ENCODE data around the gene TUBGCP5.
A peak's percentile ranks its signal among the peaks of the same experiment; 100 is the strongest.

Gene TUBGCP5

DNA sequence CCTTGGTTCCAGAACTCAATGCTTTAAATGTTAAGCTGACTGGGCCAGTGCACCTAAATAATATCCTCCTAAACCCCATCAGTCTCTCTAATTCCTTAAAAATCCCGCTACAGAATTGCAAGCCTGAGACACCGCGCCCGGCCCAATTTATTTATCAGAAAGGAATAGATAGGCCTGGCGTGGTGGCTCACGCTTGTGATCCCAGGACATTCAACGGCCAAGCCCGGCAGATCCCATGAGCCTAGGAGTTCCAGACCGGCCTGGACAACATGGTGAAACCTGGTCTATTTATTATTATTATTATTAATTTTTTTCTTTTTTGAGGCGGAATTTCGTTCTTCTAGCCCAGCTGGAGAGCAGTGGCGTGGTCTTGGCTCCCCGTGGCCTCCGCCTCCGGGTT, 28.0 kb upstream of the TUBGCP5 start:
- Histone ChIP-seq H3K4me3 (ENCODE audit: low read length) (no peak overlapping the region), H3K4me2 (ENCODE audit: low read length) (no peak overlapping the region), H3K9ac (ENCODE audit: low read length) (no peak overlapping the region), H4K5ac (ENCODE audit: low read length) (no peak overlapping the region), H3K36me3 (ENCODE audit: control insufficient read depth, insufficient read depth, low read length) (no peaks in the 10 kb centered on the region), H2AK5ac (ENCODE audit: low read length) (no peak overlapping the region), H3K27ac (ENCODE audit: low read depth, low read length) (no peak overlapping the region), H3K79me1 (ENCODE audit: low read length) (no peaks in the 10 kb centered on the region), H2BK5ac (ENCODE audit: low read length) (no peak overlapping the region), H3K4ac (ENCODE audit: low read depth, low read length) (no peak overlapping the region), H3K4me1 (ENCODE audit: control insufficient read depth, low read depth, low read length) (no peaks in the 10 kb centered on the region), H3K27me3 (ENCODE audit: insufficient read depth, low read length, poor library complexity) (no peaks in the 10 kb centered on the region), H2BK15ac (replicated peaks; ENCODE audit: low read depth) (no peak overlapping the region), H3K79me2 (ENCODE audit: control insufficient read depth, insufficient read depth, low read length) (no peaks in the 10 kb centered on the region), H3K23ac (ENCODE audit: low read length) (no peak overlapping the region), H3K56ac (ENCODE audit: low read length) (no peak overlapping the region), H4K8ac (ENCODE audit: low read depth, low read length) (no peak overlapping the region), H3K18ac (ENCODE audit: low read length) (no peak overlapping the region), H2BK120ac (ENCODE audit: low read depth, low read length) (no peak overlapping the region)
- DNase-seq: no peak
- WGBS (ENCODE audit: extremely low coverage, insufficient coverage, low lambda C conversion rate): no CpG with 5 or more reads among the region's 15 CpGs

DNA sequence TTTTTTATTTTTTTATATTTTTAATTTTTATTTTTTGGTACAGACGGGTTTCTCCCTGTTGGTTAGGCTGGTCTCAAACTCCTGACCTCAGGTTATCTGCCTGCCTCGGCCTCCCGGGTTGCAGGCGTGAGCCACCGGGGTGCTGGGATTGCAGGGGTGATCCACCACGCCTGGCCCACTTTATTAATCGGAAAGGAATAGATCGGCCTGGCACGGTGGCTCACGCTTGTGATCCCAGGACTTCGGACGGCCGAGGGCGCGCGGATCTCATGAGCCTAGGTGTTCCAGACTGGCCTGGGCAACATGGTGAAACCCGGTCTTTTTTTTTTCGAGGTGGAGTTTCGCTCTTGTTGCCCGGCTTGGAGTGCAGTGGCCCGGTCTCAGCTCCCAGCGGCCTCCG, 26.5 kb upstream of the TUBGCP5 start:
- no peak overlapping the region for H2AK5ac ChIP-seq (ENCODE audit: low read length)
- no CpG with 5 or more reads among the region's 23 CpGs for WGBS (ENCODE audit: extremely low coverage, insufficient coverage, low lambda C conversion rate)
- no peak overlapping the region for H3K4ac ChIP-seq (ENCODE audit: low read depth, low read length)
- no peak overlapping the region for H4K5ac ChIP-seq (ENCODE audit: low read length)
- no peak overlapping the region for H4K8ac ChIP-seq (ENCODE audit: low read depth, low read length)
- H3K18ac ChIP-seq (ENCODE audit: low read length): no peak overlapping the region
- H3K27me3 ChIP-seq (ENCODE audit: insufficient read depth, low read length, poor library complexity): no peaks in the 10 kb centered on the region
- H3K9ac ChIP-seq (ENCODE audit: low read length): no peak overlapping the region
- H2BK120ac ChIP-seq (ENCODE audit: low read depth, low read length): no peak overlapping the region
- no peak for DNase-seq
- no peaks in the 10 kb centered on the region for H3K79me2 ChIP-seq (ENCODE audit: control insufficient read depth, insufficient read depth, low read length)
- H2BK5ac ChIP-seq (ENCODE audit: low read length): no peak overlapping the region
- no peaks in the 10 kb centered on the region for H3K36me3 ChIP-seq (ENCODE audit: control insufficient read depth, insufficient read depth, low read length)
- no peak overlapping the region for H3K4me3 ChIP-seq (ENCODE audit: low read length)
- H3K4me2 ChIP-seq (ENCODE audit: low read length): no peak overlapping the region
- H3K56ac ChIP-seq (ENCODE audit: low read length): no peak overlapping the region
- no peaks in the 10 kb centered on the region for H3K79me1 ChIP-seq (ENCODE audit: low read length)
- H3K4me1 ChIP-seq (ENCODE audit: control insufficient read depth, low read depth, low read length): no peaks in the 10 kb centered on the region
- no peak overlapping the region for H2BK15ac ChIP-seq (replicated peaks; ENCODE audit: low read depth)
- H3K23ac ChIP-seq (ENCODE audit: low read length): no peak overlapping the region
- no peak overlapping the region for H3K27ac ChIP-seq (ENCODE audit: low read depth, low read length)

DNA sequence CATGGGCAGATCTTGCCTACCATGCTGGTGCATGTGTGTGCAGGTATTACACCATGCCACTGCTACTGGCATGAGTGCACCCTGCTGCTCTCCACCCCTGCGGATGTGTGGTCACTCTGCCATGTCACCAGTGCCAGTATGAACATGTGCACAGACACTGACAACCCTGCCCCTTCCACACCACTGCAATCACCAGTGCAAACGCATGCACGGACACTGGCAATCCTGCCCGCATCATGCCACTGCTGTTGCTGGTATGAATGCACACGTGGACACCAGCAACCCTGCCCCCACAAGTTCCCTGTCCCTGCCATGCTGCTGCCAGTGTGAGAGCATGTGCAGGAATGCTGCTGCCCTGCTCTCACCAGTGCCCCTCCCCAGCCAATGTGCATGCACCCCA, 24.8 kb upstream of the TUBGCP5 start:
- Histone ChIP-seq H3K9ac (ENCODE audit: low read length) (no peak overlapping the region), H3K4me3 (ENCODE audit: low read length) (no peak overlapping the region), H3K4ac (ENCODE audit: low read depth, low read length) (no peak overlapping the region), H3K27ac (ENCODE audit: low read depth, low read length) (no peak overlapping the region), H3K18ac (ENCODE audit: low read length) (no peak overlapping the region), H2BK5ac (ENCODE audit: low read length) (no peak overlapping the region), H3K4me2 (ENCODE audit: low read length) (no peak overlapping the region), H3K4me1 (ENCODE audit: control insufficient read depth, low read depth, low read length) (no peaks in the 10 kb centered on the region), H3K36me3 (ENCODE audit: control insufficient read depth, insufficient read depth, low read length) (no peaks in the 10 kb centered on the region), H4K5ac (ENCODE audit: low read length) (no peak overlapping the region), H3K27me3 (ENCODE audit: insufficient read depth, low read length, poor library complexity) (no peaks in the 10 kb centered on the region), H4K8ac (ENCODE audit: low read depth, low read length) (no peak overlapping the region), H2AK5ac (ENCODE audit: low read length) (no peak overlapping the region), H2BK120ac (ENCODE audit: low read depth, low read length) (no peak overlapping the region), H3K79me2 (ENCODE audit: control insufficient read depth, insufficient read depth, low read length) (no peaks in the 10 kb centered on the region), H3K56ac (ENCODE audit: low read length) (no peak overlapping the region), H3K23ac (ENCODE audit: low read length) (no peak overlapping the region), H3K79me1 (ENCODE audit: low read length) (no peaks in the 10 kb centered on the region), H2BK15ac (replicated peaks; ENCODE audit: low read depth) (no peak overlapping the region)
- WGBS (ENCODE audit: extremely low coverage, insufficient coverage, low lambda C conversion rate): no CpG with 5 or more reads among the region's 5 CpGs
- DNase-seq: no peak

DNA sequence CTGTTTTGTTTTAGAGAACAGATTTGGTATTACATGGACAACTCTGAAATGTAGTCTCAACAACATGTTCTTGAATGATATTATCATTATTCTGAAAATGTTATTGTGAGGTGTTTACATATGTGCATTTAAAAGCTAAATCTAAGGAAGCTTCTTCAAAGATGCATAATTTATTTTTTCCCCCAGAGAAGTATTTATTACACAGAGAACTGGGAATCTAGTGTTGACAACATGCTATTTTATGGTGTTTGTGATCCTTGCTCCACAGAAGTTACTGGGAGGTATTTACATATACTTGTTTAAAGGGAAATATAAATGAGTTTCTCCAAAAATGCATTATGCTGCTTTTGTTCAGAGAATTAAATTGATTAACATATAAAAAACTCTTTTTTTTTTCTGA, 18.3 kb upstream of the TUBGCP5 start:
- Histone ChIP-seq H3K79me1 (ENCODE audit: low read length) (no peaks in the 10 kb centered on the region), H3K9ac (ENCODE audit: low read length) (no peak overlapping the region), H3K36me3 (ENCODE audit: control insufficient read depth, insufficient read depth, low read length) (no peaks in the 10 kb centered on the region), H3K79me2 (ENCODE audit: control insufficient read depth, insufficient read depth, low read length) (no peaks in the 10 kb centered on the region), H3K4ac (ENCODE audit: low read depth, low read length) (no peak overlapping the region), H4K5ac (ENCODE audit: low read length) (no peak overlapping the region), H3K27me3 (ENCODE audit: insufficient read depth, low read length, poor library complexity) (no peaks in the 10 kb centered on the region), H3K4me3 (ENCODE audit: low read length) (no peak overlapping the region), H3K27ac (ENCODE audit: low read depth, low read length) (no peak overlapping the region), H2AK5ac (ENCODE audit: low read length) (no peak overlapping the region), H3K4me1 (ENCODE audit: control insufficient read depth, low read depth, low read length) (no peaks in the 10 kb centered on the region), H2BK15ac (replicated peaks; ENCODE audit: low read depth) (no peak overlapping the region), H4K8ac (ENCODE audit: low read depth, low read length) (no peak overlapping the region), H3K18ac (ENCODE audit: low read length) (no peak overlapping the region), H2BK5ac (ENCODE audit: low read length) (no peak overlapping the region), H3K4me2 (ENCODE audit: low read length) (no peak overlapping the region), H3K23ac (ENCODE audit: low read length) (no peak overlapping the region), H2BK120ac (ENCODE audit: low read depth, low read length) (no peak overlapping the region), H3K56ac (ENCODE audit: low read length) (no peak overlapping the region)
- DNase-seq: no peak

DNA sequence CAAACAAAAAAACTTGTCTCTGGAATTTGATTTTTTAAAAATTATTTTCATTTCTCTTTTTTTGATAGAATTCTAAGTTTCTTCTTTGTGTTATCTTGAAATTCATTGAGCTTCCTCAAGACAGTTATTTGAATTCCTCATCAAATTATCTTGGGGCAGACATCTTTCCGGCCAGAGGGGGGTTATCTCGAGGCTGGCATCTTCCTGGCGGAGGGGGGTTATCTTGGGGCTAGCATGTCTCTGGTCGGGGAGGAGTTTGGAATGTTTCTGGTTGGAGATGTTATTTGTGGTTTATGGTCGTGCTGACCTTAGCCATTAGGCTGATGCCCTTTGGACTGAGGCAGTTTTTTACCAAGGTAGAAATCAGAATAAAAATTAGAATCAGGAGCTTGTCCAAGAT, 15.9 kb upstream of the TUBGCP5 start:
- H4K5ac ChIP-seq (ENCODE audit: low read length): no peak overlapping the region
- peak overlapping the region; percentile 25 for H3K27ac ChIP-seq (ENCODE audit: low read depth, low read length)
- peak; percentile 61 for DNase-seq
- H2AK5ac ChIP-seq (ENCODE audit: low read length): no peak overlapping the region
- H3K79me1 ChIP-seq (ENCODE audit: low read length): no peaks in the 10 kb centered on the region
- H3K79me2 ChIP-seq (ENCODE audit: control insufficient read depth, insufficient read depth, low read length): no peaks in the 10 kb centered on the region
- H3K4me1 ChIP-seq (ENCODE audit: control insufficient read depth, low read depth, low read length): no peaks in the 10 kb centered on the region
- H4K8ac ChIP-seq (ENCODE audit: low read depth, low read length): no peak overlapping the region
- no peak overlapping the region for H3K18ac ChIP-seq (ENCODE audit: low read length)
- no peak overlapping the region for H3K4me2 ChIP-seq (ENCODE audit: low read length)
- no peak overlapping the region for H2BK120ac ChIP-seq (ENCODE audit: low read depth, low read length)
- no peaks in the 10 kb centered on the region for H3K36me3 ChIP-seq (ENCODE audit: control insufficient read depth, insufficient read depth, low read length)
- no peak overlapping the region for H3K4ac ChIP-seq (ENCODE audit: low read depth, low read length)
- H3K4me3 ChIP-seq (ENCODE audit: low read length): no peak overlapping the region
- no peak overlapping the region for H3K23ac ChIP-seq (ENCODE audit: low read length)
- H3K56ac ChIP-seq (ENCODE audit: low read length): peak overlapping the region; percentile 58
- no CpG with 5 or more reads among the region's 5 CpGs for WGBS (ENCODE audit: extremely low coverage, insufficient coverage, low lambda C conversion rate)
- no peak overlapping the region for H2BK15ac ChIP-seq (replicated peaks; ENCODE audit: low read depth)
- H3K9ac ChIP-seq (ENCODE audit: low read length): no peak overlapping the region
- H2BK5ac ChIP-seq (ENCODE audit: low read length): peak overlapping the region; percentile 69
- no peaks in the 10 kb centered on the region for H3K27me3 ChIP-seq (ENCODE audit: insufficient read depth, low read length, poor library complexity)

DNA sequence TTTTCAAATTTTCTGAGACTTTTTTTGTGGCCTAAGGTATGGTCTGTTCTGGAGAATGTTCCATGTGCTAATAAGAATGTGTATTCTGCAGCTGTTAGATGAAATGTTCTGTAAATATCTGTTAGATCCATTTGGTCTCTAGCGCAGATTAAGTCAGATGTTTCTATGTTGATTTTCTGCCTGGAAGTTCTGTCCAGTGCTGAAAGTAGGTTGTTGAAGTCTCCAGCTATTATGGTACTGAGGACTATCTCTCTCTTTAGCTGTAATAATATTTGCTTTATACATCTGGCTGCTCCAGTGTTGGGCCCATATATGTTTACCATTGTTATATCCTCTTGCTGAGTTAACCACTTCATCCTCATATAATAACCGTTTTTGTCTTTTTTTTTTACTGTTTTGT, 13.2 kb upstream of the TUBGCP5 start:
- Histone ChIP-seq H3K27me3 (ENCODE audit: insufficient read depth, low read length, poor library complexity) (no peaks in the 10 kb centered on the region), H3K79me2 (ENCODE audit: control insufficient read depth, insufficient read depth, low read length) (no peaks in the 10 kb centered on the region), H3K4me3 (ENCODE audit: low read length) (no peak overlapping the region), H3K27ac (ENCODE audit: low read depth, low read length) (no peak overlapping the region), H3K4ac (ENCODE audit: low read depth, low read length) (no peak overlapping the region), H3K4me1 (ENCODE audit: control insufficient read depth, low read depth, low read length) (no peaks in the 10 kb centered on the region), H3K9ac (ENCODE audit: low read length) (no peak overlapping the region), H2BK5ac (ENCODE audit: low read length) (no peak overlapping the region), H3K36me3 (ENCODE audit: control insufficient read depth, insufficient read depth, low read length) (no peaks in the 10 kb centered on the region), H3K56ac (ENCODE audit: low read length) (no peak overlapping the region), H2AK5ac (ENCODE audit: low read length) (no peak overlapping the region), H3K23ac (ENCODE audit: low read length) (no peak overlapping the region), H2BK120ac (ENCODE audit: low read depth, low read length) (no peak overlapping the region), H3K4me2 (ENCODE audit: low read length) (no peak overlapping the region), H4K5ac (ENCODE audit: low read length) (no peak overlapping the region), H2BK15ac (replicated peaks; ENCODE audit: low read depth) (no peak overlapping the region), H4K8ac (ENCODE audit: low read depth, low read length) (no peak overlapping the region), H3K18ac (ENCODE audit: low read length) (no peak overlapping the region), H3K79me1 (ENCODE audit: low read length) (no peaks in the 10 kb centered on the region)
- WGBS (ENCODE audit: extremely low coverage, insufficient coverage, low lambda C conversion rate): no CpG with 5 or more reads among the region's 2 CpGs
- DNase-seq: no peak

Measured in mesendoderm (in vitro differentiated cells).